Measurements from ENCODE around the gene LRP1B. TPM values are rescaled to one million over a fixed set of nuclear protein-coding genes. Genes with fewer than 3 reads are reported as not detected.
"Not testable (repeated sequence)": the region's sequence is repeated elsewhere in the genome, so short reads cannot be mapped to it uniquely, and the experiment has no call there.

Gene LRP1B
- total RNA-seq, 1 donor from 2014 or later: 0.20 TPM

GRCh38 chr2:140577453-140577852 is 1553.4 kb downstream of the LRP1B start:
- DNase-seq (ENCODE audit: low read depth, low spot score): no peak

- no peak for DNase-seq (ENCODE audit: low read depth, low spot score)
Measured at GRCh38 chr2:140567734-140568133, 1563.1 kb downstream of the LRP1B start.

- DNase-seq (ENCODE audit: low read depth, low spot score): no peak
Measured at GRCh38 chr2:140565756-140566155, 1565.1 kb downstream of the LRP1B start.

GRCh38 chr2:140555701-140556100 is 1575.1 kb downstream of the LRP1B start:
- no peak for DNase-seq (ENCODE audit: low read depth, low spot score)

- no peak for DNase-seq (ENCODE audit: low read depth, low spot score)
Measured at GRCh38 chr2:140552634-140553033, 1578.2 kb downstream of the LRP1B start.

- no peak for DNase-seq (ENCODE audit: low read depth, low spot score)
Measured at GRCh38 chr2:140551287-140551686, 1579.5 kb downstream of the LRP1B start.

- DNase-seq (ENCODE audit: low read depth, low spot score): no peak
Measured at GRCh38 chr2:140550821-140551220, 1580.0 kb downstream of the LRP1B start.

GRCh38 chr2:140544769-140545168 is 1586.0 kb downstream of the LRP1B start:
- not testable (repeated sequence) for DNase-seq (ENCODE audit: low read depth, low spot score)

- DNase-seq (ENCODE audit: low read depth, low spot score): no peak
Measured at GRCh38 chr2:140542627-140543026, 1588.2 kb downstream of the LRP1B start.

GRCh38 chr2:140539242-140539875 is 1591.5 kb downstream of the LRP1B start:
- no peak for DNase-seq (ENCODE audit: low read depth, low spot score)

- no peak for DNase-seq (ENCODE audit: low read depth, low spot score)
Measured at GRCh38 chr2:140529706-140530105, 1601.1 kb downstream of the LRP1B start.

- no peak for DNase-seq (ENCODE audit: low read depth, low spot score)
Measured at GRCh38 chr2:140528982-140529381, 1601.8 kb downstream of the LRP1B start.

- no peak for DNase-seq (ENCODE audit: low read depth, low spot score)
Measured at GRCh38 chr2:140526575-140526974, 1604.2 kb downstream of the LRP1B start.

GRCh38 chr2:140512106-140512505 is 1618.7 kb downstream of the LRP1B start:
- DNase-seq (ENCODE audit: low read depth, low spot score): no peak

- DNase-seq (ENCODE audit: low read depth, low spot score): no peak
Measured at GRCh38 chr2:140509765-140510164, 1621.1 kb downstream of the LRP1B start.

- DNase-seq (ENCODE audit: low read depth, low spot score): no peak
Measured at GRCh38 chr2:140508756-140509155, 1622.1 kb downstream of the LRP1B start.

- no peak for DNase-seq (ENCODE audit: low read depth, low spot score)
Measured at GRCh38 chr2:140506606-140507005, 1624.2 kb downstream of the LRP1B start.

GRCh38 chr2:140504601-140505000 is 1626.2 kb downstream of the LRP1B start:
- DNase-seq (ENCODE audit: low read depth, low spot score): no peak

- DNase-seq (ENCODE audit: low read depth, low spot score): no peak
Measured at GRCh38 chr2:140502951-140503630, 1627.7 kb downstream of the LRP1B start.

- no peak for DNase-seq (ENCODE audit: low read depth, low spot score)
Measured at GRCh38 chr2:140498360-140498759, 1632.5 kb downstream of the LRP1B start.

- no peak for DNase-seq (ENCODE audit: low read depth, low spot score)
Measured at GRCh38 chr2:140496714-140497113, 1634.1 kb downstream of the LRP1B start.

GRCh38 chr2:140491876-140492275 is 1638.9 kb downstream of the LRP1B start:
- DNase-seq (ENCODE audit: low read depth, low spot score): no peak

- DNase-seq (ENCODE audit: low read depth, low spot score): no peak
Measured at GRCh38 chr2:140489193-140489592, 1641.6 kb downstream of the LRP1B start.
